HL-60/S4 treated with phorbol 12-myristate 13-acetate at 8.2 ng/mL for 4 days and 3 days (cell line): ENCODE results near the gene CENPF.

Source experiments
- in situ Hi-C: fragments of 300-500 bp; cut with MboI; formaldehyde crosslinking; loops from 2 replicates; pipeline ENCODE4 v1.15.0; 2022; ENCODE audit warnings: low sequenced_read_pairs

CENPF gene

DNA sequence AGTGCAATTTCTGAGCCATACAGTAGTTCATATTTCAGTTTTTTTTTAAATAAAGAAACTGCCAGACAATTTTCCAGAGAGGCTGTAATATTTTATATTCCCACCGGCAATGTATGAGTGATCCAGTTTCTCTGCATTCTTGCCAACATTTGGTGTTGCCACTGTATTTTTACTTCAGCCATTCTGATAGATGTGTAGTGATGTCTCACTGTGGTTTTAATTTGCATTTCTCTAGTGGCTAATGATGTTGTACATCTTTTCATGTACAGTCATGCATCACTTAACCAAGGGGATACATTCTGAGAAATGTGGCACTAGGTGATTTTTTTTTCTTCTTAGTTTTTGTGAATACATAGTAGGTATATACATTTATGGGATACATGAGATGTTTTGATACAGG, 99.6 kb downstream of the CENPF start:
- in situ Hi-C loops, result no loop called here

DNA sequence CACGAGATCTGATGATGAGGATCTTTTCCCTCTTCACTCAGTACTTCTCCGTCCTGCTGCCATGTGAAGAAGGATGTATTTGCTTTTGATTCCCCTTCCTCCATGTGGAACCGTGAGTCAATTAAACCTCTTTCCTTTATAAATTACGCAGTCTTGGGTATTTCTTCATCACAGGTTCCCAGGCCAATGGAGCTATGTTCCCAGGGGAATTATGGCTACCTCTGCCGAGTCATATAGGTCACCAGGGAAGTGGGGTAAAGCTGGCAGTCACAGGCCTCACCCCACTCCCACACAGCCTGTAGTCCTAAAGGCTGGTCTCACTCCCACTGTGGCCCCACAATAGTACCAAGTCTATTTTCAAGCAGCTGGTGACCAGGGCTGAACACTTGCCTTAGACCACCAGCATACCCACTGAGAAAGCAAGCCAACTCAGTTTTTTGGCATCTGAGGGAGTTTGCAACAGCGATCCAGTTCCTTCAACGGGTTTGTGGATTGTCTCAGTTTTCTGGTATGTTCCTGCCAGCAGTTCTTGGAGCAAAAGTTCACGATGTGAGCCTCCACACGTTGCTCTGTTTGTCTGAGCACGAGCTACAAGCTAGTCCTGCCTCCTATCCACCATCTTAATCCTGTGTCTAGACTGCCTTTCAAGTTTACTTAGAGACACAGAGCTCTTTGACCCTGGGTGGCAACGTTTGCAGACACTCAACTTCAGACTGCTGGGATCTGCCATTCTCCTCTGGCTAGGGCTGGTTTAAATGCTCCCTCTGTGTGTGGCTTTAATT, 104.5 kb downstream of the CENPF start:
- in situ Hi-C loops, result no loop called here

DNA sequence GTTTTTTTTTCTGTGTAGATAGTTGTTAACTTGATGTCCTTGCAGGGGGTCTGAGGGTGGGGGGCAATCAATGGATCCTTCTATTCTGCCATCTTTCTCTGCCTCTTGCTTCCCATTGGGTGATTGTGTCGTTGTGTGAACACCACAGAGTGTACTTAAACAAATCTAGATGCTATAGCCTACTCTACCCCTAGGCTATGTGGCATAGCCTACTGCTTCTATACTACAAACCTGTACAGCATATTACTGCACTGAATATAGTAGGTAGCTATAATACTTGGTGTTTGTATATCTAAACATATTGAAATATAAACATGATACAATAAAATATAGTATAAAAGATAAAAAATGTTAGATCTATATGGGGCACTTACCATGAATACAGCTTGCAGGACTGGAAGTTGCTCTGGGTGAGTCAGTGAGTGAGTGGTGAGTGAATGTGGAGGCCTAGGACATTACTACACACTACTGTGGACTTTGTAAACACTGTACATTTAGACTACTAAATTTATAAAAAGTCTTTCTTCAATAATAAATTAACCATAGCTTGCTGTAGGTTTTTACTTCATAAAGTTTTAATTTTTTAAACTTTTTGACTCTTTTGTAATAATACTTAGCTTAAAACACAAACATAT, 105.4 kb downstream of the CENPF start:
- in situ Hi-C loops, result no loop called here

DNA sequence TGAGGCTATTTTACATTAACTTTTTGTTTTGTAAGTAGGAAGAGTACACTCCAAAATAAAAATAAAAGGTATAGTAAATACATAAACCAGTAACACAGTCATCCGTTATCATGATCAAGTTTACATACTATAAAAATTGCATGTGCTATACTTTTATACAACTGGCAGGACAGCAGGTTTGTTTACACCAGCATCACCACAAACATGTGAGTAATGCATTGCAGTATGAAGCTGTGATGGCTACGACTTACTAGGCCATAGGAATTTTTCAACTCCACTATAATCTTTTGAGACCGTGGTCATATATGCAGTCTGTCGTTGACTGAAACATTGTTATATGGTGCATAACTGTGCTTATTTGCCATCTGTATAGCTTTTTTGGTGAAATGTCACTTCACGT, 106.2 kb downstream of the CENPF start:
- in situ Hi-C loops, result no loop called here

DNA sequence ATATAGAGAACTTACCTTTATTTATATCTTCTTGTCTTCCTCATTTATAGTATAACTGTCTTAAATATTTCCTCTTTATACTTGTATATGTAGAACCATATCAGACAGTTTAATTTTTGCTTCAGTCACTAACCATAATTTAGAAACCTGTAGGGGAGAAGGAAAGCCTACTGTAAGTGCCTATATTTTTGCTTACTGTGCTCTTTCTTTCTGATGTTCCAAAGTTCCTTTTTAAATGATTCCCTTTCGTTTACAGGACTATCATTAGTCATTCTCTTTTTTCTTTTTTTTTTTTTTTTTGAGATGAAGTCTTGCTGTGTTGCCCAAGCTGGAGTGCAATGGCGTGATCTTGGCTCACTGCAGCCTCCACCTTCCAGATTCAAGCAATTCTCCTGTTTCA, 109.7 kb downstream of the CENPF start:
- in situ Hi-C loops, result no loop called here
